Trophoblast cell (in vitro differentiated cells and primary cell): ENCODE data around the gene LCK.

Experiments
- DNase-seq, 2 donors: peaks; one replicate each; pipeline ENCODE4 v3.0.0-alpha.2; 2016
- H2AFZ ChIP-seq: 2 replicates; pipeline ENCODE4 v1.6.1; 2013; ENCODE audit warnings: low read length, moderate library complexity, mild to moderate bottlenecking; ENCODE audit not compliant: insufficient read depth, poor library complexity
- H2AK5ac ChIP-seq: 2 replicates; pipeline ENCODE4 v1.6.1; 2013; ENCODE audit warnings: mild to moderate bottlenecking, low read length
- H2BK120ac ChIP-seq: 2 replicates; pipeline ENCODE4 v1.6.1; 2013; ENCODE audit warnings: low read length, mild to moderate bottlenecking, moderate library complexity; ENCODE audit not compliant: insufficient read depth, poor library complexity
- H2BK12ac ChIP-seq: 2 replicates; pipeline ENCODE4 v1.6.1; 2013; ENCODE audit warnings: mild to moderate bottlenecking, low read length, moderate library complexity
- H2BK5ac ChIP-seq: 2 replicates; pipeline ENCODE4 v1.6.1; 2013; ENCODE audit warnings: low read length, low read depth, moderate library complexity, mild to moderate bottlenecking; ENCODE audit not compliant: poor library complexity
- H3K14ac ChIP-seq: 2 replicates; pipeline ENCODE4 v1.6.1; 2013; ENCODE audit warnings: mild to moderate bottlenecking, low read length
- H3K18ac ChIP-seq: 2 replicates; pipeline ENCODE4 v1.6.1; 2013; ENCODE audit warnings: mild to moderate bottlenecking, low read length
- H3K23ac ChIP-seq: 2 replicates; pipeline ENCODE4 v1.6.1; 2013; ENCODE audit warnings: low read length
- H3K27ac ChIP-seq: 2 replicates; pipeline ENCODE4 v1.5.1; 2013; ENCODE audit warnings: low read depth, mild to moderate bottlenecking, inconsistent platforms, low read length, moderate library complexity
- H3K27me3 ChIP-seq: 2 replicates; pipeline ENCODE4 v1.6.1; 2013; ENCODE audit warnings: inconsistent platforms, mild to moderate bottlenecking, low read length, moderate library complexity; ENCODE audit not compliant: insufficient read depth
- H3K36me3 ChIP-seq, 2 experiments: 1 replicate in 1 of 2; 2 replicates in 1 of 2; pipeline ENCODE4 v1.6.1; 2013; ENCODE audit warnings: low read length in 2 of 2, mild to moderate bottlenecking in 2 of 2, moderate library complexity in 1 of 2; ENCODE audit not compliant: insufficient read depth in 2 of 2, control insufficient read depth in 1 of 2
- H3K4ac ChIP-seq: 2 replicates; pipeline ENCODE4 v1.6.1; 2013; ENCODE audit warnings: low read depth, mild to moderate bottlenecking, low read length, moderate library complexity
- H3K4me1 ChIP-seq, 2 experiments: 1 replicate in 1 of 2; 2 replicates in 1 of 2; pipeline ENCODE4 v1.6.1; 2013; ENCODE audit warnings: low read length in 2 of 2, mild to moderate bottlenecking in 2 of 2, moderate library complexity in 1 of 2; ENCODE audit not compliant: insufficient read depth in 2 of 2, control insufficient read depth in 1 of 2
- H3K4me2 ChIP-seq: 2 replicates; pipeline ENCODE4 v1.6.1; 2013; ENCODE audit warnings: inconsistent platforms, mild to moderate bottlenecking, low read length, moderate library complexity
- H3K4me3 ChIP-seq: 2 replicates; pipeline ENCODE4 v1.5.1; 2013; ENCODE audit warnings: mild to moderate bottlenecking, low read depth, low read length, inconsistent platforms
- H3K79me1 ChIP-seq: one replicate; pipeline ENCODE4 v1.6.1; 2013; ENCODE audit warnings: low read length
- H3K79me2 ChIP-seq: 2 replicates; pipeline ENCODE4 v1.6.1; 2013; ENCODE audit warnings: low read length, mild to moderate bottlenecking; ENCODE audit not compliant: control insufficient read depth, insufficient read depth, poor library complexity
- H3K9ac ChIP-seq: 2 replicates; pipeline ENCODE4 v1.6.1; 2013; ENCODE audit warnings: mild to moderate bottlenecking, low read length
- H3K9me3 ChIP-seq: 2 replicates; pipeline ENCODE4 v1.6.1; 2013; ENCODE audit warnings: low read depth, mild to moderate bottlenecking, control low read depth, inconsistent platforms, low read length; ENCODE audit not compliant: insufficient read depth
- H4K12ac ChIP-seq: 2 replicates; pipeline ENCODE4 v1.6.1; 2013; ENCODE audit warnings: low read depth, mild to moderate bottlenecking, low read length, moderate library complexity
- H4K8ac ChIP-seq: 2 replicates; pipeline ENCODE4 v1.6.1; 2013; ENCODE audit warnings: low read depth, mild to moderate bottlenecking, low read length, moderate library complexity
- H4K91ac ChIP-seq: one replicate; pipeline ENCODE4 v1.6.1; 2013; ENCODE audit warnings: low read depth, mild to moderate bottlenecking, low read length, moderate library complexity
- WGBS: extraction: QIAGEN DNeasy Blood & Tissue Kit; methylation state at CpG from one replicate; pipeline ENCODE4 v1.1.7; 2013; ENCODE audit warnings: missing lambda C conversion rate; ENCODE audit not compliant: insufficient read length, insufficient coverage; ENCODE audit errors: extremely low coverage; 5-methylcytosine and 5-hydroxymethylcytosine counted together

The LCK gene

DNA sequence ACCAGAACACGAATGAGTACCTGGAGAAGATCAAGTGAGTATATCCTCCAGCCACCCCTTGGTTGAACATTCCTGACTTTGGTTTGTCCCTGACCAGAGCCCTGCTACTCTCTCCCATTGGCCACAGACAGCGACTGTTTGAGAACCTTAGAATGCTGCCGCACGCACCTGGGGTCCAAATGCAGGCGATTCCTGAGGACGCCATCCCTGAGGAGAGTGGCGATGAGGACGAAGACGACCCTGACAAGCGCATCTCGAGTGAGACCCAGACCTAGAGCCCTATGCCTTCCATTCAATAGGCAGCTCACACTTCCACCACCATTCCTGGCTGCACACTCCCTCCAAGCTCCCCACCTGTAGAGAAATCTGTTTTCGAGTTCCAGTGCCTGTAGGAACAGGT lies 80.5 kb downstream of the LCK start:
- no peak overlapping the region for H2AK5ac ChIP-seq
- DNase-seq: no peak

DNA sequence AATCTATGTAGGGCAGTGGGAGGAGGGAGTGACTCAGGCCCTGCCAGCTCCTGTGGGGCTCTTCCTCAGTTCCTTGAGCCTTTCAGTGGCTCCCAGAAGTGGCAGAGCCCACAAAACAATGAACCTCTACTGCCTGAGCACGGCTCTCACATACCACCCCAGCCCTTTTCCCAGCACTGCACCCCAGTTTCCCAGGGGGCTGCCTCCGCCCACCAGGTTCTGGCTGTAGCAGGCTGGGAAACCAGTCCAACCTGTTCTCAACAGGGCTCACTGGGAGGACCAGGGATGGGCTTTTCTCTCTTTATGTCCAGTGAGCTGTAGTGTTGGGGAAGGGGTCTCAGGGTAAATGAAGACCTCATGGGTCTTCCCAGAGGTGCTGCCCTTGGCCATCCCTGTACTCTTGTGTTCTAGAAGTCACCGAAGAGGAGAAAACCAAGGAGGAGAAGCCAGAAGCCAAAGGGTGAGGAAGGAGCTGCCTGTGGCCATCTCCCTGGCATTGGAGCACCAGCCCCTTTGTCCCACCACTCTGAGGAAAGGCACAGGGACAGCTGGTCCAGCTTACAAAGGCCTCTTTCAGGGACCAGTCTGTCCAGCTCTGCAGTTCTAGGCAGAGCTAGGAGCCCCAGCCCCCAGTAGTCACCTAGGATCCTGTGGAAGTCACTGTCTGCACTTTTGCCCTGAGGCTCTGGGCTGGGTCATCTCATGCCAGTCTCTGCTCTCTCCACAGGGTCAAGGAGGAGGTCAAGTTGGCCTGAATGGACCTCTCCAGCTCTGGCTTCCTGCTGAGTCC lies 81.4 kb downstream of the LCK start:
- Histone ChIP-seq H3K9me3 (no peaks in the 10 kb centered on the region), H2AFZ (no peak overlapping the region), H3K4ac (peak overlapping the region; percentile 28), H3K36me3 (peaks cover 39 to 60% of the 10 kb centered on the region in 2 experiments), H3K79me2 (peaks cover 16% of the 10 kb centered on the region), H3K27me3 (no peaks in the 10 kb centered on the region), H3K4me3 (no peak overlapping the region), H3K4me2 (peak overlapping the region; percentile 33), H2BK5ac (peak overlapping the region; percentile 67), H2AK5ac (peak overlapping the region; percentile 49), H3K9ac (no peak overlapping the region), H2BK120ac (no peak overlapping the region), H3K14ac (peak overlapping the region; percentile 17), H2BK12ac (peak overlapping the region; percentile 15), H3K79me1 (peaks cover 20% of the 10 kb centered on the region), H4K12ac (no peak overlapping the region), H4K8ac (peak overlapping the region; percentile 61), H3K27ac (peak overlapping the region; percentile 82), H3K23ac (no peak overlapping the region), H3K18ac (peak overlapping the region; percentile 76), H3K4me1 (peaks cover 34 to 38% of the 10 kb centered on the region in 2 experiments), H4K91ac (peak overlapping the region; percentile 53)
- WGBS: no CpG with 5 or more reads among the region's 3 CpGs
- peak; percentile 66 to 73 for DNase-seq

More for the DNA sequence above, 80.5 kb downstream of the LCK start:
- Histone ChIP-seq H3K79me2 (peaks cover 16% of the 10 kb centered on the region), H2BK120ac (no peak overlapping the region), H3K27me3 (no peaks in the 10 kb centered on the region), H3K4ac (no peak overlapping the region), H2BK12ac (peak overlapping the region; percentile 29), H3K36me3 (peaks cover 47 to 68% of the 10 kb centered on the region in 2 experiments), H3K18ac (peak overlapping the region; percentile 39), H3K23ac (no peak overlapping the region), H3K27ac (peak overlapping the region; percentile 82), H4K8ac (no peak overlapping the region), H3K4me3 (no peak overlapping the region), H2BK5ac (no peak overlapping the region), H3K4me2 (no peak overlapping the region), H2AFZ (no peak overlapping the region), H4K12ac (no peak overlapping the region), H3K9ac (no peak overlapping the region), H3K79me1 (peaks cover 19% of the 10 kb centered on the region), H4K91ac (peak overlapping the region; percentile 14), H3K9me3 (no peaks in the 10 kb centered on the region), H3K4me1 (peaks cover 25 to 28% of the 10 kb centered on the region in 2 experiments), H3K14ac (no peak overlapping the region)
- no CpG with 5 or more reads among the region's 12 CpGs for WGBS

DNA sequence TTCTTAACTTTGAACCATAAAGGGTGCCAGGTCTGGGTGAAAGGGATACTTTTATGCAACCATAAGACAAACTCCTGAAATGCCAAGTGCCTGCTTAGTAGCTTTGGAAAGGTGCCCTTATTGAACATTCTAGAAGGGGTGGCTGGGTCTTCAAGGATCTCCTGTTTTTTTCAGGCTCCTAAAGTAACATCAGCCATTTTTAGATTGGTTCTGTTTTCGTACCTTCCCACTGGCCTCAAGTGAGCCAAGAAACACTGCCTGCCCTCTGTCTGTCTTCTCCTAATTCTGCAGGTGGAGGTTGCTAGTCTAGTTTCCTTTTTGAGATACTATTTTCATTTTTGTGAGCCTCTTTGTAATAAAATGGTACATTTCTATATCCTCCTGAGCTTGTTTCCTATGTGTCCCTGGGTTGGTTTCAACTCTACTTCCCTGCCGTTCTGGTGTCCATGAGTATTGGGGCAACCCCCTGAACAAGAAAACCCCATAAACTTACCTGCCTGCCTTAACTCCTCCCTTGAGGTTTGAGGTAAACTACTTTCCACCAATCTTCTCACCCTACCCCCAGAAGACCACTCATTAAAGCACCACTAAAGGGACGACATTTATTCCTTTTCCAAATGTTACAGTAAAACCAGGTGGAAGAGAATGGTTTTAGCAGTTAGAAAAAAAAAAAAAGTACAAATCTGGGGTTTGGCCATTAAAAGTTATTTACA lies 82.3 kb downstream of the LCK start:
- peak overlapping the region; percentile 25 for H3K4me2 ChIP-seq
- H4K91ac ChIP-seq: no peak overlapping the region
- no peak overlapping the region for H3K18ac ChIP-seq
- H3K14ac ChIP-seq: no peak overlapping the region
- no CpG with 5 or more reads among the region's 3 CpGs for WGBS
- no peak overlapping the region for H2AFZ ChIP-seq
- H2BK120ac ChIP-seq: no peak overlapping the region
- no peak overlapping the region for H4K8ac ChIP-seq
- no peak overlapping the region for H3K4me3 ChIP-seq
- no peak overlapping the region for H2BK12ac ChIP-seq
- no peak overlapping the region for H3K27ac ChIP-seq
- peaks cover 16% of the 10 kb centered on the region for H3K79me2 ChIP-seq
- no peaks in the 10 kb centered on the region for H3K27me3 ChIP-seq
- peaks cover 44 to 46% of the 10 kb centered on the region in 2 experiments for H3K4me1 ChIP-seq
- no peak overlapping the region for H3K23ac ChIP-seq
- no peak overlapping the region for H3K9ac ChIP-seq
- H3K9me3 ChIP-seq: no peaks in the 10 kb centered on the region
- peaks cover 37 to 55% of the 10 kb centered on the region in 2 experiments for H3K36me3 ChIP-seq
- H2AK5ac ChIP-seq: no peak overlapping the region
- H4K12ac ChIP-seq: no peak overlapping the region
- H3K4ac ChIP-seq: no peak overlapping the region
- H3K79me1 ChIP-seq: peaks cover 20% of the 10 kb centered on the region
- DNase-seq: no peak
- no peak overlapping the region for H2BK5ac ChIP-seq

DNA sequence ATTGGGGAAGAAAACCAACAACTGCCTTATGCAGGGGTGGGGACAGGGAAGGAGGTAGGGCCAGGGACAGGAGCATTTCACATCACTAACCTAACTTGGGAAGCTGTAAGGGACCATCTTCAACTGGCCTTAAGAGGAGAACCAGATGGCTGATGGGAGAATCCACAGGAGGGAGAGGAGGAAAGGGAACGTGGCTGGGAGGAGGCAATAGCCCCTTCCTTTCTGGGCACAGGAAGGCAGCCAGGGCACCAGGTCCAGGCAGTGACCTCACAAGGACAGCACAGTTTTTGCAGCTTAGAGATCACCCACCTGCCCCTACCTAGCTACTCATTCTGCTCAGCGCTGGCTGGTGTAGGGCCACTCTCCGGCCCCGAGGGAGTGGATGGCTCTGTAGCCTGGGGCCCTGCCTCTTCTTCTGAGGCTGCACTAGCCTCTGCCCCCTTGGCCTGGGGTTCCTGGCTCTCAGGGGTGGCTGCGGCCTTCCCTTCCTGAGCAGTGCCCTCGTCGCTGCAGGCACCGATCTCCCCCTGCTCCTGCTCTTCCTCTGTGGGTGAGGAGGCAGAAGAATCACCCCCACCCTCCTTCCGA lies 83.3 kb downstream of the LCK start:
- H3K9ac ChIP-seq: peak overlapping the region; percentile 96
- H3K36me3 ChIP-seq: peaks cover 34 to 46% of the 10 kb centered on the region in 2 experiments
- H2AFZ ChIP-seq: no peak overlapping the region
- peak overlapping the region; percentile 76 for H3K4me2 ChIP-seq
- no CpG with 5 or more reads among the region's 9 CpGs for WGBS
- no peak overlapping the region for H3K14ac ChIP-seq
- H3K27me3 ChIP-seq: no peaks in the 10 kb centered on the region
- no peak overlapping the region for H3K27ac ChIP-seq
- H4K91ac ChIP-seq: no peak overlapping the region
- H3K9me3 ChIP-seq: no peaks in the 10 kb centered on the region
- H2BK120ac ChIP-seq: no peak overlapping the region
- H3K4me1 ChIP-seq: peaks cover 51 to 56% of the 10 kb centered on the region in 2 experiments
- no peak overlapping the region for H4K8ac ChIP-seq
- no peak overlapping the region for H2BK12ac ChIP-seq
- H3K79me2 ChIP-seq: peaks cover 16% of the 10 kb centered on the region
- H3K4me3 ChIP-seq: peak overlapping the region; percentile 96
- H3K18ac ChIP-seq: no peak overlapping the region
- H2AK5ac ChIP-seq: no peak overlapping the region
- no peak overlapping the region for H2BK5ac ChIP-seq
- H3K79me1 ChIP-seq: peaks cover 28% of the 10 kb centered on the region
- H3K4ac ChIP-seq: peak overlapping the region; percentile 87
- no peak overlapping the region for H4K12ac ChIP-seq
- DNase-seq: no peak
- H3K23ac ChIP-seq: no peak overlapping the region
